Islet of Langerhans (tissue), 1 donor: ENCODE results near the gene VPS11.
"Not testable (repeated sequence)": the region's sequence is repeated elsewhere in the genome, so short reads cannot be mapped to it uniquely, and the experiment has no call there.

Experiments used
- FAIRE-seq: peaks from one replicate; lab custom pipeline; 2011; peaks lifted over from hg19 to GRCh38; lab: Jason Lieb, UNC

Gene VPS11

DNA sequence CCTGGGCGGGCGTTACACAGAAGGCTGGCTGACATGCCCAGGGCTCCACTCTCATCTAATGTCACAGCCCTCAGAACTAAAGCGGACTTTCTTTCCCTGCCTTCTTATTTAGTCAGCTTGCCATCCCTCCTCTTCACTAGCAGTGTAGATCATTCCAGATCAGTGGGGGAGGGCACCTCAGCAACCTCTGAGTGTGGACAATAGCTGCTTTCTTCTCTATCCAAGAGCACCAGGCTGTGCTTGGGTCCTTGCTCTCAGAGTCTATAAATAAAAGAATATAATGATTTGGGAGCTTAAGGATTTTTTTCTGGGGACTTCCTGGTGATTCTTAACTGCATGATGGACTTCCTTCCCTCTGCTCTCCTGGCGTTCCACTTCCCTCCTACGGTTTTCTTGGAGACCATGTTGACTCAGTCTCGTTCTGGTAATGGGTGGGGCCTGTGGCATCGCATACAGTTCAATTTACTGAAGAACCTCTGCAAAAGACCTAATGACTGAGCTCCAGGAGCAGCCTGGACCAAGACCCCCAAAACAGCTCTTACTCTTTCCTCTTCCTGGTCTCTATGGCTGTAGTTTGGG, 14.2 kb downstream of the VPS11 start:
- no peak for FAIRE-seq

DNA sequence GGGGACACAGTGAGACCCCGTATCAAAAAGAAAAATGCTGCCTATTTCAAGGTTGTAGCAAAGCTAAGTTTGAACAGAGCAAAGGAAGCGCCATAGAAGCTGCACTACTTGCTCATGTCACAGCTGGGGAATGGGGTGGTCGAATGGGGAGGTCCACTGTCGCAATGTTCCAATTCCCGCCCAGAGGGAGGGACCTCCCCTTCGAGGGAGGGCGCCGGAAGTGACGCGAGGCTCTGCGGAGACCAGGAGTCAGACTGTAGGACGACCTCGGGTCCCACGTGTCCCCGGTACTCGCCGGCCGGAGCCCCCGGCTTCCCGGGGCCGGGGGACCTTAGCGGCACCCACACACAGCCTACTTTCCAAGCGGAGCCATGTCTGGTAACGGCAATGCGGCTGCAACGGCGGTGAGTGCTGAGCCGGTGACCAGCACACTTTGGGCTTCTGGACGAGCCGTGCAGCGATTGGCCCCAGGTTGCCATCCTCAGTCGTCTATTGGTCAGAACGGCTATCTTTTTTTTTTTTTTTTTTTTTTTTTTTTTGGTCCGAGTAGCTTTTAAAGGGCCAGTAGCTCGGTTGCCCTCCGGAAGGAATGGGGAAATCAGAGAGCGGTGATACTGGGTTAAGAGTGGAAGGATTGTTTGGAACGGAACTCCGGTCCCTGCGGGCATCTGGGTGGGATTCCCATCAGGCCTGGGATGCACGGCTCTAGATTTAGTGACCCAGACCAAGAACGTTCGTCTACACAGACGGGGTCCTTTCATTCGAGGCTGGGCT, 17.2 kb downstream of the VPS11 start, which contains the start of gene HMBS:
Gene HMBS (plus strand): TSS at position 219 of the 774 bp plus-strand sequence. CDS start 153 bp downstream, at position 372.
- FAIRE-seq = peak; percentile 84

DNA sequence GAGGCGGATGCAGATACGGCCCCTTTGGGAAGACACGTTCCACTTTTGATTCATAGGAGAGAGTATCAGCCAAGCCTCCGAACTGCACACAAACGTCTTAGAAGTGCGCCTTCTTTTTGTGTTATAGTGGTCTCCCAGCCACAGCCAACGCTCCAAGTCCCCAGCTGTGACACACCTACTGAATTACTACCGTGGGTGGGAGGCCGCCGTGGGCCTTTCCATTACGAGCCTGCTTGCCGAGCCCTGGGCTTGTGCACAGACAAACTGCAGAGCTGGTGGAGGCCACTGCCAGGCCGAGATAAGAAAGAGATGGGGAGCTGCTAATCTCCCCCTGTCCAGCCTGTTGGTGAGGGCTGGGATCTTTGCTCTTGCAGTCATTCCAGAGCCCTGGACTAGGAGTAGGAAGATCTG, 17.8 kb downstream of the VPS11 start:
- FAIRE-seq = no peak

DNA sequence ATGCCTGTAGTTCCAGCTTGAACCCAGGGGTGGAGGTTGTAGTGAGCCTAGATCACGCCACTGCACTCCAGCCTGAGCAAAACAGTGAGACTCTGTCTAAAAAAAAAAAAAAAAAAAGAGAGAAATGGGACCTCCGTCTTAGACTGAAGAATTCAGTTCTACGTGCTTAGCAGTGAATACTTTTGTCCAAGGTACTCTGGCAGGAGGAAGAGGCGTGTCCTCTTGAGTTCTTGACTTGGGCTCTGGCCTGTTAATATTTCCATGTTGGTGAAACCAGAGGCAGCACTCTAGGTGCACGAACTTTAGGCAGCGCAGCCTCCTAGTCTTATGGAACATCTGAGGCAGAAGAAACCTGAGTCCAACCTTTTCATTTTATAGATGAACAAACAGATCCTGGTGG, 19.5 kb downstream of the VPS11 start:
- FAIRE-seq = no peak

DNA sequence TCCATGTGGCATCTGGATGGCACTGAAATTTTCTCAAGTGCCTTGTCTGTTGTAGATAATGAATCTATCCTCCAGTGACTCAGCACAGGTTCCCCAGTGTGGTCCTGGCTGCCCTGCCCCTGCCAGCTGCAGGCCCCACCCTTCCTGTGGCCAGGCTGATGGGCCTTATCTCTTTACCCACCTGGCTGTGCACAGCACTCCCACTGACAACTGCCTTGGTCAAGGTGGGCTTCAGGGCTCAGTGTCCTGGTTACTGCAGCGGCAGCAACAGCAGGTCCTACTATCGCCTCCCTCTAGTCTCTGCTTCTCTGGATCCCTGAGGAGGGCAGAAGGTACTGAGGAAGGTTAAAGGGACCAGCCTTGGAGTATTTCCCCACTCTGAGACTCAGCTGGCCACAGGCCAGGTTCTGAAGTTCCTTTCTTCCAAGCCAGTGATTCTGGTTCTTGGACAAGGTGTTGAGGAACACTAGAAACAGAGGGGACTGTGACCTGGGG, 20.2 kb downstream of the VPS11 start:
- FAIRE-seq = no peak

DNA sequence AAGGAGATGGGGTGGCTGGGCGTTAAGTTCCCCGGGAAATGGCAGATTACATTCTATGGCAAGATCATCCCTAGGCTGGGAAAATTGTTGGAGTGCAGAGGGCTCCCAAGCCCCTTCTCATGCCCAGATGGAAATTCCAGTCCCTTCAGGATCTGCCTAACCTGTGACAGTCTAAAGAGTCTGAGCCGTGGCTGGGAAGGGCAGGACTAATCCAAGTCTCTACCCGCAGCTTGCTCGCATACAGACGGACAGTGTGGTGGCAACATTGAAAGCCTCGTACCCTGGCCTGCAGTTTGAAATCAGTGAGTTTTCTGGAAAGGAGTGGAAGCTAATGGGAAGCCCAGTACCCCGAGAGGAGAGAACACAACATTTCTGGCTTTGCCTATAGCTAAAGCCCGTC, 20.8 kb downstream of the VPS11 start:
- no peak for FAIRE-seq

DNA sequence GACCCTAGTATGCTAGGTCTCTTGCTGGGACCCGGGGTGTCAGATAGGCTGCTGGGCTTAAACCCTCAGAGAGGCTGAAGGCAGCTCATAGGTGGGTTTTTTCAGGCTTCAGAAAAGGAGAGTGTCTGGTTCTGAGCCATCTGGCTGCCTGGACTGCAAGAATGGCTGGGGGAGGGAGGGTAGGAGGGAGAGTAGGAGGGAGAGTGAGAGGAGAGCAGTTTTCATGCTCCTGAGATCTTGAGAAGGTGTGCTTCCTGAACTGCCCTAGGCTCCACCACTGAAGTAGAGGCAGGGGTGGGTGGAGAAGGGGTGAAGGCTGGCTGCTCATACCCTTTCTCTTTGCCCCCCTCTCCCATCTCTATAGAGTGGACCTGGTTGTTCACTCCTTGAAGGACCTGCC, 21.7 kb downstream of the VPS11 start:
- no peak for FAIRE-seq

DNA sequence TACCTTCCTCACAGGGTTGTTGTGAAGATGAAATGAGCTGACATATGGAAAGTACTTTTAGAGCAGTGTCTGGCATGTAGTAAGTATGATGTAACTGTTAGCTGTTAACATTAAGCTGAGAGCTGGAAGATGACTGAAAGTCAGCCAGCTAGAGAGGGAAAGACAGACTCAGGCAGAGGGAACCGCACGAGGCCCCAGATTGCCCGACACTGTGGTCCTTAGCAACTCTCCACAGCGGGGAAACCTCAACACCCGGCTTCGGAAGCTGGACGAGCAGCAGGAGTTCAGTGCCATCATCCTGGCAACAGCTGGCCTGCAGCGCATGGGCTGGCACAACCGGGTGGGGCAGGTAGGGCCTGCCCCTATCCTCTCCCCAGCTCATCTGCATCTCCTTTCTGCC, 23.6 kb downstream of the VPS11 start:
- FAIRE-seq = no peak

DNA sequence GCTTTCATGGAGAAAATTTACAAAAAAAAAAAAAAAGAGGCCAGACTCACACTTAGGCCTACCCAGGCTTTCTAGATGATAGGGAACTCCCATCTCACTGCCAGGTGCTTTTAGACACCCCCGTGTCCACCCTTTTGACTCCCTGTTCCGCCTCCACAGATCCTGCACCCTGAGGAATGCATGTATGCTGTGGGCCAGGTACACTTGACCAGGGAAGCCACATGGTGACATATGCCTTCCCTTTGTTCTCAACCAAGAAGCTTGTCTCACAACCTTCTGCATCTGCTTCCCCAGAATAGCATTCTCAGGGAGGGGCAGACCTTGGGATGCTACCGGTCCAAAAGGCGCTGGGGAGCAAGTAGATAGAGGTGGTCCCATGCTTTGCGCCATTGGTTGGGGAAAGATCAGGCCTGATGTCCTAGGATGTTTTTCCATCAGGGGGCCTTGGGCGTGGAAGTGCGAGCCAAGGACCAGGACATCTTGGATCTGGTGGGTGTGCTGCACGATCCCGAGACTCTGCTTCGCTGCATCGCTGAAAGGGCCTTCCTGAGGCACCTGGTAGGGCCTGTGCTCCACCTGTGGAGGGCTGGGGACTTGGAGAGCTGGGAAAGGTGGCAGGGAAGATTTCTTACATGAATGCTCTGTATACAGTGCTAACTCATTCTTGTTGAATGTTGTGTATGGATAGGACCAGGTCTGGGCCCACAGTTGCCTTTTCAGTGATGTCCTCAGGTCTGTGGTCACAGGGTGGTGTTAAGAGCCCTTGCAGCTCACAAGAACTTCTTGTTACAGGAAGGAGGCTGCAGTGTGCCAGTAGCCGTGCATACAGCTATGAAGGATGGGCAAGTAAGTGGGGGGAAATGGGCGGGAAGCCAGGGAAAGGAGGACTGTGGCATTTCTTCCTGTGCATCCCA, 24.6 kb downstream of the VPS11 start:
- no peak for FAIRE-seq

DNA sequence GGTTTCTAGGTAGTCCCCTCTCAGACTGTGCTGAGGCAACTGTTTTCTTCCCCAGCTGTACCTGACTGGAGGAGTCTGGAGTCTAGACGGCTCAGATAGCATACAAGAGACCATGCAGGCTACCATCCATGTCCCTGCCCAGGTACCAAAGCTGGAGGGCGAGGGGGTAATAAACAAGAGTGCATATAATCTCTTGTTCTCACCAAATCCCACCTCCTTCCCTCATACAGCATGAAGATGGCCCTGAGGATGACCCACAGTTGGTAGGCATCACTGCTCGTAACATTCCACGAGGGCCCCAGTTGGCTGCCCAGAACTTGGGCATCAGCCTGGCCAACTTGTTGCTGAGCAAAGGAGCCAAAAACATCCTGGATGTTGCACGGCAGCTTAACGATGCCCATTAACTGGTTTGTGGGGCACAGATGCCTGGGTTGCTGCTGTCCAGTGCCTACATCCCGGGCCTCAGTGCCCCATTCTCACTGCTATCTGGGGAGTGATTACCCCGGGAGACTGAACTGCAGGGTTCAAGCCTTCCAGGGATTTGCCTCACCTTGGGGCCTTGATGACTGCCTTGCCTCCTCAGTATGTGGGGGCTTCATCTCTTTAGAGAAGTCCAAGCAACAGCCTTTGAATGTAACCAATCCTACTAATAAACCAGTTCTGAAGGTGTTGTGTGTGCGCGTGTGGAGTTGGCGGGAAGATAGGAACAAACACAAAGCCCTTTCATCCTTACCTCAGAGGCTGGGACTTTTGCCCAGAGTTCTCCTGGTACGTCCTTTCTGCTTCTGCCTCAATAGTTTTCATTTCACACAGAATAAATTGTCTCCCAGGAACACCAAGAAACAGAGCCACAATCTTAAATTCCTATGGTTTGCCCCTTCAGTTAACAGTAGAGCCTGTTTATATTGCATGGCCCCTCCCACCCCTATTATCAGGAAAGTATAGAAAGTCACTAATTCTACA, 25.5 kb downstream of the VPS11 start:
- FAIRE-seq = no peak

DNA sequence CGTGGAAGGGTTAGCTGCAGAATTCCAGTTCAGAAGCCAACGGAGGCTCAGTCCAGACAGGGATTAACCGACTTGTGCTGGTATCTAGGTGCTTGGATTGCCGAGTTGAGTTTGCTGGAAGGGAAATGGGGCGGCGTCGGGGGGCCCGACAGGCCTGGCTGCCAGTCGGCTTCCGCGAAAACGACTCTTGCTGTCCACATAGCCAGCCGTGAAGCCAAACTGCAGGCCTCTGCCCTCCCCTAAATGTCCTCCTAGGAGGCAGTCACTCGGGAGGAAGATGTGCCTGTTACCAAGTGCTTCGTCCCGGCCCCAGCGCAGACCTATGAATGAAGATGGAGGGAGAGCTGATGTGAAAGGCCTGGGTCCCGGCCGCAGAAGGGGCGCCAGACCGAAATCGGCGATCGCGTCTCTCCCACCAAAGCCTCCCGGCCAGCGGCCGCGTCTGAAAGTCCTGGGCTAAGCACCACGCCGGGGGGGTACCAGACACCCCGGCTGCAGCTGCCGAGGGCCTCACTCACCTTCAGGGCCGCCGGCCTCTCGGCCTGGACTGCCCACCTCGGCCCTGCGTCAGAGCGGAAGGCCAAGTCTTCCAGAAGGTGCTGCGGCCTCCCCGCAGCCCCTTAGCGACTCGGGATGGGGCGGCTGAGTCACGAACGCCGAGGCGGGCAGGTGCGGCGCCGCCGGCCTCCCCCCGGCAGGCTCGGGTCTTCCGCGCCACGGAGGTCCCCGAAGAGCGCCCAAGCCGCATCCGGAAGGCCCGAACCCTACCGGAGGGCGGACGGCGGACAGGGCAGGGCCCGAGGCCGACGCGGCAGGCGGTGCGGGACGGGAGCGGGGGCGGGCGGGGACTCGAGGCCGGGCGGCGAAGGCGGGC, 26.6 kb downstream of the VPS11 start:
- FAIRE-seq = no peak

DNA sequence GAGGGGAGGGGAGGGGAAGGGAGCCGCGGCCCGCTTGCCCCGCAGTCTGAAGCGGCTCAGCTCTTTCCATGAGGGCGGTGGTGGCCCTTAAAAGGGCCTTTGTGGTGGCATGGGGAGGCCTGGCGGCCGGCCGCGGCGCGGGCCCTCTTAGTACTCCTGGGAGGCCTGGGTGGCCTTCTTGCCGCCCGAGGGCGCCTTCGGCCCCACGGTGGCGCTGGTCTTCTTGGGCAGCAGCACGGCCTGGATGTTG, 27.1 kb downstream of the VPS11 start:
- no peak for FAIRE-seq

DNA sequence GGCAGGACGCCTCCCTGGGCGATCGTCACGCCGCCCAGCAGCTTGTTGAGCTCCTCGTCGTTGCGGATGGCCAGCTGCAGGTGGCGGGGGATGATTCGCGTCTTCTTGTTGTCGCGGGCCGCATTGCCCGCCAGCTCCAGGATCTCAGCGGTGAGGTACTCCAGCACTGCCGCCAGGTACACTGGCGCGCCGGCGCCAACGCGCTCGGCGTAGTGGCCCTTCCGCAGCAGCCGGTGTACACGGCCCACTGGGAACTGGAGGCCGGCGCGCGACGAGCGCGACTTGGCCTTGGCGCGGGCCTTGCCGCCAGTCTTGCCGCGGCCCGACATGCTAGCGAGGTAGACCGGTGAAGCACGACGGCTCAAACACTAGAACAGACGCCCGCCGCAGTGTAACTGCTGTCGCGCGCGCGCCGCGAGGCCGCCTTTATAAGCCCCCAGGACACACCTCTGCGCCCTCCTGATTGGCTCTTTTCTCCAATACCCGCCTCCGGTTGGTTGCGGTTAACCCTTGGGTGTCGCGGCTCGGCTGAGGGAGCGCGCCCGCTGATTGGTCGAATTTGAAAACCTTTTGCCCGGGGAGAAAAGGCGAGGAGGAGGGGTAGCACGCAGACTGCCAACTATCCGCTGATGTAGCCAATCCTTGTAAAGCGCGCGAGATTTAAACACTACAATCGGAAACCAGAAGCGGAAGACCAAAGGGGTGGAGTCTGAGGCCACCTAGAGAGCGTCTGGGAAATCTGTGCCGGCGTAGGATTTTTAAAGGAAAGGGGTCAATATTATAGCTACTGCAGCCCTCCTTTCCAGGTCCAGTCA, 27.7 kb downstream of the VPS11 start:
- FAIRE-seq = peak; percentile 98

DNA sequence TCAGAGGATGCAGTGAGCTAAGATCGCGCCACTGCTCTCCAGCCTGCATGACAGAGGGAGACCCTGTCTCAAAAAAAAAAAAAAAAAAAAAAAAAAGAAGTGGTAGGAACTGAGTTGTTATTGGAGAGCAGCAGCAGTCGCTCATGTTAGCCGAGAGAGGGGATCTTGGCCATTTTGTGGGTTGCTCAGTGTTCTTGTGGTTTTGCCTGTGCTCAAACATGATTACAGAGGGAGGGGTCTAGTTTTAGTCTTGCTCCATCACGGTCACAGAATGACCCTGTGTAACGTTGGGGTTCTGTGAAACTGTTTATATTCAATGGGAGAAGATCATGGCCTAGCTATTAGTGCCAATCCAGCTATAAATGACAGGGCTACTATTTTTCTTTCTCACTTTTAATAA, 32.1 kb downstream of the VPS11 start:
- FAIRE-seq = no peak

DNA sequence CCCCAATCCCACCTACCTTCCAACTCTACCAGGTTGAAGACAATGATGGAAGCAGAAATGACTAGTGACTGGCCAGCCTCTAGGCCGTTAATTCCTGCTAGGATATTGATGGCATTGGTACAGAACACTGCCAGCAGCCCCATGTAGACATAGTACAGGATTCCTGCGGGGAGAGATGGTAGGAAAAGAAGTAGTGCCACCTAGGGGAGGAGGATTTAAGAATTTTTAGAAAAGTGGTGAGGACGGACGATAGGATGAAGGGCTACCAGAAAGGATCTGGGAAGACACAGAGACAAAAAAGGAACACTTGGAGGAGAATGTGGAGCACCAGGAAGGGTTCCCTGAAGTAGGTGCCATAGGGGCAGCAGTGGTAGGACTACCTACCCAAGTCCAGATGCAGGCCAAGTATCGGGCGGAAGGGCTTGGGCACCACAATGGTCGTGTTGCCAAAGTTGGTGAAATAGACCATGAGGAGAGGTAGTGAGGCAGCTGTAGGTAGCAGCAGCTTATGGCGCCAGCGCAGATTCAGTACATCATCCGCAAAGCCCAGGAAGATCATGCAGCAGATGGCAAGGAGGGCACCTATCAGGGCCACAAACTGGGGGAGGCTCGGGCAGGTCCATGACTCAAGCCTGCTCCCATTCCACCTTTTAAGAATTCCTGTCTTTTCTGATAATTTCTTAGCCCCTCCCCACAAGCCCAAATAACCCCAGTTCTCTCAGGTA, 32.8 kb downstream of the VPS11 start:
- no peak for FAIRE-seq

DNA sequence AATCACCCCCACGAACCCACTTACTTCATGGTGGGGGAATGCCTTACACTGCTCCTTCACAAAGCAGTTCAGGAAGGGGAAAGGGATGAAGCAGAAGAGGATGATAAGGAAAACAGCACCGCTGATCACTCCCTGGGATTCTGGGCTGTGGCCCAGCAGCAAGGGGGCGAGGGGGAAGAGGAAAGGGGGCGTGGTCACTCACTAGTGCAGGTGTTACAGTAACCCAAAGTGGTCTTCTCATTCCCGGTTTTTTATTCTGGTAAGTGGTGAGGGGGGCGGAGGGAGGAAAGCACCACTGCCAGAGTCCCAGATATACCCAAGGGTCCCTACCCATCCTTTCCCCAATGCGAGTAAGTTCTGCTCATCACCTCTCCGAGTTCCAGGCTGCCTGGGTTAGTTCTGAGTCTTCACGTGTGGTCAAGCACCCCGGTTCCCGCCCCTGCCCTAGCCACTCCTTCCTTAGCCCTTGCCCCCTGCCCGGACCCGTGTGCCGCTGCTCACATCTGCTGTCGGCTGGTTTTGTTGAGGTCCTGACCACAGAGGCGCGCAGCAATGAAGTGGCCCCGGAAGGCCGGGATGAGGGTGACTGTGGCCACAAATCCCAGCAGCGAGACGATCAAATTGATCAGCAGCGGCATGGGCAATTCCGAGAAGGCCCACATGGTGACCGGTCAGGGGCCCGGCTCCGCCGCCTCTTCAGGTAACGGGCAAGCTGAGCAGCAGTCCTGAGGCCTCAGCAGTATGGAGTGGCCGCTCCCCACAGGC, 33.6 kb downstream of the VPS11 start:
- no peak for FAIRE-seq

DNA sequence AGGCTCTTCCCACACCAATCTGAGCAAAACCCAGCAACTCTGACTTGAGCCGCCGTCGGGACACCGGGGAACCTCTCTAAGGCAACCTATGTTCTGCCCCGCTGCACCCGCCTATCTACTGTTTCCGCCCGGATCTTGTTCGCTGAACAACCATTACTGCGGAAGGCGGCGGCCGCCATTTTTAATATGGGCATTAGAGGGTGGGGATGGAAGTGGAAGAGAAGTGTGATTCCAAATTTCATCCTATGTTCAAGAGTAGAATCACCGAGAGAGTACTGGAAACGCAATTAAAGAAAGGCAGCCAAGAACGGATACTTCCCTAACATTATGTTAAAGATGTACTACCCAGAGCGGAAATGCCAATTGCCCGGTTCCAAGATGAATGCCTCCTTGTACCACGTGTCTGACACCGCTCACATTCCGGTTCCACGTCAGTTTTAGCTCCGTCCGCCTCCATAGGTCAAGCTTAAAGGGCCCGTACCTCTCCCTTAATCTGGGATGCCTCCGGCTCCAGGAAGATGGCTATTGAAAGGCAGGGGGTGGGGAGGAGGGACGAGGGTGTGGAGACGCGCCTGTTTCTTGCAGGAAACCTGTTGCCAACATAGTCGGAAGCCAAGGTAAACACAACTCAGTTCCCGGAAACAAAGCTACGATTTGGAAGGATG, 34.3 kb downstream of the VPS11 start, which contains the start of gene DPAGT1:
Gene DPAGT1 (minus strand): TSS at position 95 of the 665 bp plus-strand sequence. CDS start 198 bp downstream, outside the sequence.
- peak; percentile 95 for FAIRE-seq

DNA sequence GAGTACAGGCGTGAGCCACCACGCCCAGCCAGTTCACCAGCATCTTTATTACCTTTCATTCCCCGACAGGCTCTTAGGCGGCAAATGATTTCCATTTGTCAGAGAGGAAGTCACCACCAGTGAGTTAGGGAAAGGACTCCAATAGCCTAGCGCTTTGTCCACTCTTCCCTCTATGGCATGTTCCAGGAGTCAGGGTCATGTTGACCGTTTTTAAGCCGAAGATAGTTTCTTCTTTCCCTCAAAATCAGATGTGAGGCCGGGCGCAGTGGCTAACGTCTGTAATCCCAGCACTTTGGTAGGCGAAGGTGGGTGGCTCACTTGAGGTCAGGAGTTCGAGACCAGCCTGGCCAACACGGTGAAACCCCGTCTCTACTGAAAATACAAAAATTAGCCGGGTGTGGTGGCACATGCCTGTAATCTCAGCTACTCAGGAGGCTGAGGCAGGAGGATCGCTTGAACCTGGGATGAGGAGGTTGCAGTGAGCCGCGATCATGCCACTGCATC, 35.6 kb downstream of the VPS11 start:
- not testable (repeated sequence) for FAIRE-seq
